ENCODE data around the gene RNF31.

RNF31 gene

GRCh38 chr14:24181371-24182077, 34.2 kb downstream of the RNF31 start:
- no peaks in the 10 kb centered on the region for H3K4me1 ChIP-seq (ENCODE audit: control insufficient read depth in 2 of 2, insufficient read depth in 1 of 2, low read depth in 1 of 2, low read length in 2 of 2)
- H3K9me3 ChIP-seq (replicated peaks in 1 of 2; ENCODE audit: control insufficient read depth in 2 of 2, insufficient read depth in 1 of 2, low read depth in 1 of 2, low read length in 2 of 2), result no peaks in the 10 kb centered on the region
- H2BK12ac ChIP-seq (ENCODE audit: low read length), result no peak overlapping the region
- H3K27me3 ChIP-seq (ENCODE audit: control insufficient read depth in 3 of 3, insufficient read depth in 3 of 3, low read depth in 1 of 3, low read length in 3 of 3), result no peaks in the 10 kb centered on the region
- H3K4me3 ChIP-seq (ENCODE audit: low read length in 2 of 2), result no peak overlapping the region
- no peak overlapping the region for H2AK5ac ChIP-seq (ENCODE audit: low read depth, low read length)
- H2AFZ ChIP-seq (ENCODE audit: low read length), result no peak overlapping the region
- H2BK15ac ChIP-seq (ENCODE audit: low read length), result no peak overlapping the region
- H3K9ac ChIP-seq (ENCODE audit: low read depth, low read length, poor library complexity), result peak overlapping the region; percentile 44
- no peak overlapping the region for H3K27ac ChIP-seq (replicated peaks; ENCODE audit: low read length)
- WGBS, 2 donors (ENCODE audit: extremely low coverage in 2 of 2, insufficient read length in 2 of 2, insufficient replicate concordance in 1 of 2), result no CpG with 5 or more reads among the region's 19 CpGs
- H2BK5ac ChIP-seq (ENCODE audit: low read length), result no peak overlapping the region
- H3K36me3 ChIP-seq (replicated peaks in 1 of 2; ENCODE audit: control insufficient read depth in 2 of 2, insufficient read depth in 2 of 2, low read length in 2 of 2), result peaks cover 85 to 94% of the 10 kb centered on the region in 2 donors
- peaks cover 5% of the 10 kb centered on the region for H3K79me1 ChIP-seq (ENCODE audit: low read depth, low read length)
- H3K14ac ChIP-seq (ENCODE audit: low read length), result no peak overlapping the region
- peak overlapping the region; percentile 43 for H3K23ac ChIP-seq (ENCODE audit: low read depth, low read length, poor library complexity)
- no peak overlapping the region for H3K4ac ChIP-seq (ENCODE audit: low read length)
- H4K8ac ChIP-seq (ENCODE audit: low read depth, low read length), result no peak overlapping the region
- DNase-seq (ENCODE audit: low spot score), result no peak
- no peak overlapping the region for H3K4me2 ChIP-seq (ENCODE audit: insufficient read depth, low read length, poor library complexity, severe bottlenecking)
- H3K18ac ChIP-seq (ENCODE audit: low read length), result no peak overlapping the region
- H2BK120ac ChIP-seq (ENCODE audit: low read depth, low read length), result no peak overlapping the region
- no peak overlapping the region for H4K91ac ChIP-seq (ENCODE audit: low read depth, low read length, poor library complexity)

GRCh38 chr14:24182110-24182882, 35.0 kb downstream of the RNF31 start:
- WGBS, 2 donors (ENCODE audit: extremely low coverage in 2 of 2, insufficient read length in 2 of 2, insufficient replicate concordance in 1 of 2), result no CpG with 5 or more reads among the region's 14 CpGs
- no peaks in the 10 kb centered on the region for H3K4me1 ChIP-seq (ENCODE audit: control insufficient read depth in 2 of 2, insufficient read depth in 1 of 2, low read depth in 1 of 2, low read length in 2 of 2)

GRCh38 chr14:24183014-24183481, 35.8 kb downstream of the RNF31 start:
- no CpG with 5 or more reads among the region's 15 CpGs for WGBS, 2 donors (ENCODE audit: extremely low coverage in 2 of 2, insufficient read length in 2 of 2, insufficient replicate concordance in 1 of 2)
- no peak overlapping the region for H2BK5ac ChIP-seq (ENCODE audit: low read length)

More at GRCh38 chr14:24182110-24182882, 35.0 kb downstream of the RNF31 start:
- H2BK5ac ChIP-seq (ENCODE audit: low read length), result no peak overlapping the region
- H3K18ac ChIP-seq (ENCODE audit: low read length), result no peak overlapping the region
- H2BK120ac ChIP-seq (ENCODE audit: low read depth, low read length), result no peak overlapping the region
- no peak for DNase-seq (ENCODE audit: low spot score)
- peak overlapping the region; percentile 43 for H3K23ac ChIP-seq (ENCODE audit: low read depth, low read length, poor library complexity)
- H3K9ac ChIP-seq (ENCODE audit: low read depth, low read length, poor library complexity), result peak overlapping the region; percentile 9
- no peak overlapping the region for H3K14ac ChIP-seq (ENCODE audit: low read length)
- H2BK12ac ChIP-seq (ENCODE audit: low read length), result no peak overlapping the region
- H3K4me2 ChIP-seq (ENCODE audit: insufficient read depth, low read length, poor library complexity, severe bottlenecking), result no peak overlapping the region
- peak overlapping the region in 1 of 2 donors; percentile 2 for H3K4me3 ChIP-seq (ENCODE audit: low read length in 2 of 2)
- H3K36me3 ChIP-seq (replicated peaks in 1 of 2; ENCODE audit: control insufficient read depth in 2 of 2, insufficient read depth in 2 of 2, low read length in 2 of 2), result peaks cover 86 to 99% of the 10 kb centered on the region in 2 donors
- no peaks in the 10 kb centered on the region for H3K27me3 ChIP-seq (ENCODE audit: control insufficient read depth in 3 of 3, insufficient read depth in 3 of 3, low read depth in 1 of 3, low read length in 3 of 3)
- no peak overlapping the region for H2AK5ac ChIP-seq (ENCODE audit: low read depth, low read length)
- peaks cover 8% of the 10 kb centered on the region for H3K79me1 ChIP-seq (ENCODE audit: low read depth, low read length)
- no peak overlapping the region for H4K8ac ChIP-seq (ENCODE audit: low read depth, low read length)
- H3K27ac ChIP-seq (replicated peaks; ENCODE audit: low read length), result no peak overlapping the region
- H2AFZ ChIP-seq (ENCODE audit: low read length), result no peak overlapping the region
- H3K4ac ChIP-seq (ENCODE audit: low read length), result no peak overlapping the region
- H2BK15ac ChIP-seq (ENCODE audit: low read length), result no peak overlapping the region
- H3K9me3 ChIP-seq (replicated peaks in 1 of 2; ENCODE audit: control insufficient read depth in 2 of 2, insufficient read depth in 1 of 2, low read depth in 1 of 2, low read length in 2 of 2), result no peaks in the 10 kb centered on the region
- H4K91ac ChIP-seq (ENCODE audit: low read depth, low read length, poor library complexity), result no peak overlapping the region

More at GRCh38 chr14:24183014-24183481, 35.8 kb downstream of the RNF31 start:
- Histone ChIP-seq H3K4ac (ENCODE audit: low read length) (no peak overlapping the region), H2BK12ac (ENCODE audit: low read length) (no peak overlapping the region), H3K4me2 (ENCODE audit: insufficient read depth, low read length, poor library complexity, severe bottlenecking) (no peak overlapping the region), H3K9me3 (replicated peaks in 1 of 2; ENCODE audit: control insufficient read depth in 2 of 2, insufficient read depth in 1 of 2, low read depth in 1 of 2, low read length in 2 of 2) (no peaks in the 10 kb centered on the region), H2BK120ac (ENCODE audit: low read depth, low read length) (no peak overlapping the region), H3K9ac (ENCODE audit: low read depth, low read length, poor library complexity) (no peak overlapping the region), H2AFZ (ENCODE audit: low read length) (no peak overlapping the region), H4K8ac (ENCODE audit: low read depth, low read length) (no peak overlapping the region), H3K27ac (replicated peaks; ENCODE audit: low read length) (no peak overlapping the region), H2AK5ac (ENCODE audit: low read depth, low read length) (no peak overlapping the region), H3K4me3 (ENCODE audit: low read length in 2 of 2) (no peak overlapping the region), H3K14ac (ENCODE audit: low read length) (no peak overlapping the region), H3K23ac (ENCODE audit: low read depth, low read length, poor library complexity) (peak overlapping the region; percentile 20), H3K36me3 (replicated peaks in 1 of 2; ENCODE audit: control insufficient read depth in 2 of 2, insufficient read depth in 2 of 2, low read length in 2 of 2) (peaks cover 82 to 95% of the 10 kb centered on the region in 2 donors), H3K18ac (ENCODE audit: low read length) (no peak overlapping the region), H3K27me3 (ENCODE audit: control insufficient read depth in 3 of 3, insufficient read depth in 3 of 3, low read depth in 1 of 3, low read length in 3 of 3) (no peaks in the 10 kb centered on the region), H3K4me1 (ENCODE audit: control insufficient read depth in 2 of 2, insufficient read depth in 1 of 2, low read depth in 1 of 2, low read length in 2 of 2) (peaks cover 4 to 7% of the 10 kb centered on the region in 2 donors), H2BK15ac (ENCODE audit: low read length) (no peak overlapping the region), H3K79me1 (ENCODE audit: low read depth, low read length) (peaks cover 12% of the 10 kb centered on the region), H4K91ac (ENCODE audit: low read depth, low read length, poor library complexity) (no peak overlapping the region)
- DNase-seq (ENCODE audit: low spot score), result no peak

Data from neuronal stem cell (in vitro differentiated cells).